ENCODE results near the gene KNSTRN.
A peak's percentile ranks its signal among the peaks of the same experiment; 100 is the strongest.

The KNSTRN gene

GRCh38 chr15:40349163-40349562, 33.4 kb upstream of the KNSTRN start:
- no peak for TF ChIP-seq Cebpa-rat (IDR thresholded peaks at IDR 0.05)
- Histone ChIP-seq H3K4me3 (no peak overlapping the region), H3K4me1 (peaks cover 11 to 50% (median 44%) of the 10 kb centered on the region in 10 experiments), H3K27me3 (no peaks in the 10 kb centered on the region), H3K9ac (peak overlapping the region in 4 of 11 experiments; percentile 1 to 44 (median 30); a peak in 3 of 22 replicates), H4K20me1 (no peaks in the 10 kb centered on the region), H3K9me3 (replicated peaks in 1 of 11) (no peaks in the 10 kb centered on the region), H3K36me3 (no peaks in the 10 kb centered on the region), H3K4me2 (peak overlapping the region in 9 of 11 experiments; percentile 12 to 64 (median 40); a peak in 16 of 22 replicates), H3K27ac (peak overlapping the region in 1 of 11 experiments; percentile 29; a peak in 1 of 22 replicates)

GRCh38 chr15:40352281-40352901, 30.1 kb upstream of the KNSTRN start:
- no peak for TF ChIP-seq Cebpa-rat (IDR thresholded peaks at IDR 0.05)
- H3K4me2 ChIP-seq, result no peak overlapping the region
- H3K36me3 ChIP-seq, result no peaks in the 10 kb centered on the region
- H3K9me3 ChIP-seq (replicated peaks in 1 of 11), result no peaks in the 10 kb centered on the region
- peaks cover 0 to 5% (median 0%) of the 10 kb centered on the region in 11 experiments; a peak in 2 of 22 replicates for H4K20me1 ChIP-seq
- no peak overlapping the region for H3K9ac ChIP-seq
- no peak overlapping the region for H3K27ac ChIP-seq
- peaks cover 7 to 48% (median 38%) of the 10 kb centered on the region in 10 experiments; a peak in 18 of 20 replicates for H3K4me1 ChIP-seq
- H3K4me3 ChIP-seq, result no peak overlapping the region
- H3K27me3 ChIP-seq, result no peaks in the 10 kb centered on the region

- peaks cover 4 to 50% (median 41%) of the 10 kb centered on the region in 10 experiments for H3K4me1 ChIP-seq
- no peaks in the 10 kb centered on the region for H3K36me3 ChIP-seq
- H3K9ac ChIP-seq, result no peak overlapping the region
- H3K27ac ChIP-seq, result no peak overlapping the region
- TF ChIP-seq Cebpa-rat (IDR thresholded peaks at IDR 0.05), result no peak
- H3K4me2 ChIP-seq, result no peak overlapping the region
- peaks cover 0 to 10% (median under 1%) of the 10 kb centered on the region in 11 experiments; a peak in 6 of 22 replicates for H4K20me1 ChIP-seq
- no peaks in the 10 kb centered on the region; a peak in 1 of 22 replicates for H3K27me3 ChIP-seq
- H3K4me3 ChIP-seq, result no peak overlapping the region
- H3K9me3 ChIP-seq (replicated peaks in 1 of 11), result no peaks in the 10 kb centered on the region
Measured at GRCh38 chr15:40353697-40354096, 28.8 kb upstream of the KNSTRN start.

- Histone ChIP-seq H3K4me3 (no peak overlapping the region), H3K4me1 (peaks cover 10 to 50% (median 39%) of the 10 kb centered on the region in 10 experiments), H3K9me3 (replicated peaks in 1 of 11) (no peaks in the 10 kb centered on the region), H3K27me3 (no peaks in the 10 kb centered on the region; a peak in 3 of 22 replicates), H3K9ac (no peak overlapping the region), H3K4me2 (peak overlapping the region in 7 of 11 experiments; percentile 8 to 61 (median 32); a peak in 8 of 22 replicates), H4K20me1 (peaks cover 0 to 19% (median 8%) of the 10 kb centered on the region in 11 experiments; a peak in 11 of 22 replicates), H3K27ac (no peak overlapping the region), H3K36me3 (no peaks in the 10 kb centered on the region)
- no peak for TF ChIP-seq Cebpa-rat (IDR thresholded peaks at IDR 0.05)
Measured at GRCh38 chr15:40354408-40355171, 27.9 kb upstream of the KNSTRN start.

DNA sequence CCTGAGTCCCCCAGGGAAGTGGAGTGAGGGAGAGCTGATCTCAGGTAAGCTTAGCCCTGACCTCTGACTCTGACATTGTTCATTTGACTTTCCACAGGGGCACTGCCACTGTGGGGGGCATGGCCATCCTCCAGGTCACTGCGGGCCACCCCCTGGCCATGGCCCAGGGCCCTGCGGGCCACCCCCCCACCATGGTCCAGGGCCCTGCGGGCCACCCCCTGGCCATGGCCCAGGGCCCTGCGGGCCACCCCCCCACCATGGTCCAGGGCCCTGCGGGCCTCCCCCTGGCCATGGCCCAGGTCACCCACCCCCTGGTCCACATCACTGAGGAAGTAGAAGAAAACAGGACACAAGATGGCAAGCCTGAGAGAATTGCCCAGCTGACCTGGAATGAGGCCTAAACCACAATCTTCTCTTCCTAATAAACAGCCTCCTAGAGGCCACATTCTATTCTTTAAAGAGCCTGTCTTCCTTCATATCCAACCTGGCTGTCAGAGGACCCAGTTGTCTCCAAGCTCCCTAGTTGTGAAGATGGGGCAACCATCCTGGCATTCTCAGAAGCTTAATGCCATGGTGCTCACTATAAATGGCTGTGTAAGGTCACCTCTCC, 26.4 kb upstream of the KNSTRN start:
- Histone ChIP-seq H3K27ac (no peak overlapping the region), H3K36me3 (no peaks in the 10 kb centered on the region), H3K9me3 (replicated peaks in 1 of 11) (no peaks in the 10 kb centered on the region), H3K27me3 (no peaks in the 10 kb centered on the region; a peak in 3 of 22 replicates), H3K9ac (no peak overlapping the region), H3K4me2 (0 out of 22 replicates have a peak overlapping the region, but pooled peaks of 1 of the 11 experiments have one; percentile 17), H3K4me1 (peaks cover 10 to 35% (median 25%) of the 10 kb centered on the region in 10 experiments), H3K4me3 (no peak overlapping the region), H4K20me1 (peaks cover 0 to 30% (median 11%) of the 10 kb centered on the region in 11 experiments; a peak in 13 of 22 replicates)
- no peak for TF ChIP-seq Cebpa-rat (IDR thresholded peaks at IDR 0.05)

DNA sequence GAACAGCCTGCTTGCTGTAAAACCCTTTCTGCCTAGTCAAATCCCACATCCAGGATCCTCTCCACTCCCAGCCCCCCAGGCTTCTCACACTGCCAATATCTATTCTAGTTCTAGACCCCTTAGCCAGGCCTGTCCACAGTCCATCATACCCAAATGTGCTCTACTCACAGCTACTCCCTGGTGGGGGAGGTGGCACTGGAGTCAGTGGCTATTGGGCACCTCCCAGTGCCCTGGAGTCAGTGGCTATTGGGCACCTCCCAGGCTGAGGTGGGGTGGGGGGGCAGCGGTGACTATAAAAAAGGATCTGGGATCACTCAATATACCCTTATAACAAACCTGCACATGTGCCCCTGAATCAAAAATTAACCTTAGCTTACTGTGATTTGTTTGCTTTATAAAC, 25.3 kb upstream of the KNSTRN start:
- Histone ChIP-seq H3K27ac (no peak overlapping the region), H3K4me3 (peak overlapping the region in 9 of 10 experiments; percentile 51 to 78 (median 65); a peak in 10 of 20 replicates), H3K4me1 (peaks cover 10 to 34% (median 25%) of the 10 kb centered on the region in 10 experiments), H3K9ac (no peak overlapping the region), H4K20me1 (peaks cover 0 to 38% (median 14%) of the 10 kb centered on the region in 11 experiments; a peak in 13 of 22 replicates), H3K36me3 (no peaks in the 10 kb centered on the region), H3K4me2 (peak overlapping the region; percentile 81 to 99 (median 97)), H3K9me3 (replicated peaks in 1 of 11) (no peaks in the 10 kb centered on the region), H3K27me3 (no peaks in the 10 kb centered on the region; a peak in 3 of 22 replicates)
- no peak for TF ChIP-seq Cebpa-rat (IDR thresholded peaks at IDR 0.05)

- H3K4me3 ChIP-seq, result peak within 1 kb of the TSS; percentile 51 to 78 (median 66)
- H3K27ac ChIP-seq, result no peak within 1 kb of the TSS
- H3K9ac ChIP-seq, result peak within 1 kb of the TSS in 9 of 11 experiments; percentile 13 to 58 (median 44); a peak in 11 of 22 replicates
Measured at GRCh38 chr15:40357723-40358470, 24.6 kb upstream of the KNSTRN start, which contains the start of gene DISP2. Gene DISP2 (plus strand): TSS chr15:40358219. CDS start chr15:40358322, 103 bp downstream.

More at GRCh38 chr15:40357723-40358470, 24.6 kb upstream of the KNSTRN start, which contains the start of gene DISP2:
- H4K20me1 ChIP-seq, result peaks cover 0 to 39% (median 14%) of the 10 kb centered on the region in 11 experiments; a peak in 13 of 22 replicates
- H3K36me3 ChIP-seq, result no peaks in the 10 kb centered on the region
- TF ChIP-seq Cebpa-rat (IDR thresholded peaks at IDR 0.05), result no peak
- H3K4me2 ChIP-seq, result peak within 1 kb of the TSS; percentile 81 to 99 (median 97)
- no peaks in the 10 kb centered on the region; a peak in 3 of 22 replicates for H3K27me3 ChIP-seq
- no peaks in the 10 kb centered on the region for H3K9me3 ChIP-seq (replicated peaks in 1 of 11)
- peaks cover 10 to 34% (median 25%) of the 10 kb centered on the region in 10 experiments for H3K4me1 ChIP-seq
